Inferior parietal cortex (tissue), 1 donor: Measurements from ENCODE around the gene CDK17.

Experiments used
- DNase-seq: peaks from one replicate; pipeline ENCODE4 v3.0.0-alpha.2; 2016; ENCODE audit errors: extremely low spot score

The CDK17 gene

DNA sequence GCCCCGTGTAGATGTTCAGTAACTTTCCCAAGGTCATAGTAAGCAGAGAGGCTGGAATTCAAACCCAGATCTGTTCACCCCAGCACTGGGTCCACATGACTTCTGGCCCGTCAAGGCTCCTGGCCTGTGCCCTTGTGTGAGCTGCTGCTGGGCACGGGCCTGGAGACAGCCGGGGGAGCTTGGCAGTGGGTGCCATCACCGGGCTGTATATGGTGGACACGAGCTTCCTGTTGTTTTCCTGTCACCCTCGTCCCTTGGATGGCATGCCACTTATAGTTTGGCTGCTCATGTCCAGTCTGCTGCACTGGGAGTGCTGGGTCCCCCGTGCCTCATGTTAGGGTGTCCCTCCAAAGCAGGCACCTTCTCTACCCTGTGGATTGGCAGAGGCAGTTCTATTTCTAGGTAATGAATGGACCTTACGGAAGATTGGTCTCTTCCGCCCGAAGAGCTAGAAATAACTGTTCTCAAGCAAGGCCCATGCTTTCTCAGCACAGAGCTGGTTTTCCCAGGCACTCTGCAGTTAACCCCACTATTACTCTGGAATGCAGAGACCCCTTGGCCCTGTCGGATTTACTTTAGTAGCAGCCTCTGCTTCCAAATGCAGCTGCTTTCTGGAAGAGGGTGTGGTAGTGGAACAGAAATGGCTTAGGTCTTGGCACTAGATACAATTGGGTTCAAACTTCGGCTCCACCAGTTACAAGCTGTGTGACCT lies 161.7 kb downstream of the CDK17 start:
- no peak for DNase-seq

DNA sequence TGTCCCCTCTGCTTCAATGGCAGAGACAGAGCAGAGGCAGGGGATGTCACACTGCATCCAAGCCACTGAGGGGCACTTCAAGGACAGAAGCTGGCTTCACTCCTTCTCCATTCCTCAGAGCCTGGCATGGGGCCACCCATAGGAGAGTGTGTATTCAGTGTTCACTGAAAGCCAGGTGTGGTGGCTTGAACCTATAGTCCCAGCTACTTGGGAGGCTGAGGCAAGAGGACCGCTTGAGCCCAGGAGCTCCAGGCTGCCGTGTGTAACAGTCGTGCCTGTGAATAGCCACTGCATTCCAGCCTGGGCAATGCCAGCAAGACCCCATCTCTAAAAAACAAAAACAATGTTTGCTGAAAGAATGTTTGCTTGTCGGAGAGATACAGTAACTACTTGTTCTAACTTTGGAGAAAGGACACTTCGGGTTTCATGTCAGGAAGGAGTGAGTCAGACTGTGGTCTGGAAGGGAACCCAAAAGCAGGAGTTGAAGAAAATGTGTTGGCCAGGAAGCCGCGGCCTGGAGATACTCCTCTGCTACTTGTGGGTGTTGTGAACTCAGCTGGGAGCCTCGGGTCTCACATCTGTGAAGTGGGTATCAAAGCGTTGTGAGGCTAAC lies 162.7 kb downstream of the CDK17 start:
- DNase-seq, result no peak

GRCh38 chr12:96237035-96237434 lies 163.2 kb downstream of the CDK17 start:
- no peak for DNase-seq

DNA sequence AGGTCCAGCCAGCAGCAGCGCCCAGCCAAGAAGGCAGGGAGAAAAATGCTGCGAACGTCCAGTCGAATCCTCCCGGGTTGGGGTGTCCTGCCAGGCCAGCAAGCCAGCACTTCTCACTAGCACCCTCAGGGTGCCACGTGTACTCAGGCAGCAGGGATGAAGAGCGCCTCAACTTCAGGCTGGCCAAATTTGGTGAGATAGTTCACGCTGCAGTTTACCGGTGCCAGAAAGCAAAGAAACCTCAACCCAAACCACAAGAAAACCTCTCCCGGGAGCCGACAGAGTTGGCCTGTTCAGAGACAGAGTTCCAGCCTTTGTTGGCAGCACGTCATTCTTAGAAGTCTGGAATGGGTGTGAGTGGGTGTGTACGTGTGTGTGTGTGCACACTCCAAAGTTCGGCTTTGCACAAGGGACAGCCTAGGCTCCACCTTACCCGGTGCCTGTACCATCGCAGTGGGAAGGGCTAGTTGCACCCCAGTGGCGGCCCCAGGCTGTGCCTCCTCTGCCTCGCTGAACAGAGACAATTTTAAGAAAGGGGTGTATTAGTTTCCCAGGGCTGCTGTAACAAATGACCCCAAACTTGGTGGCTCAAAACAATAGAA lies 163.9 kb downstream of the CDK17 start:
- no peak for DNase-seq

GRCh38 chr12:96235484-96235826 lies 164.8 kb downstream of the CDK17 start:
- no peak for DNase-seq

- no peak for DNase-seq
Observed at GRCh38 chr12:96234591-96235483, 165.4 kb downstream of the CDK17 start.

GRCh38 chr12:96233939-96234461 lies 166.2 kb downstream of the CDK17 start:
- DNase-seq, result peak; percentile 91

DNA sequence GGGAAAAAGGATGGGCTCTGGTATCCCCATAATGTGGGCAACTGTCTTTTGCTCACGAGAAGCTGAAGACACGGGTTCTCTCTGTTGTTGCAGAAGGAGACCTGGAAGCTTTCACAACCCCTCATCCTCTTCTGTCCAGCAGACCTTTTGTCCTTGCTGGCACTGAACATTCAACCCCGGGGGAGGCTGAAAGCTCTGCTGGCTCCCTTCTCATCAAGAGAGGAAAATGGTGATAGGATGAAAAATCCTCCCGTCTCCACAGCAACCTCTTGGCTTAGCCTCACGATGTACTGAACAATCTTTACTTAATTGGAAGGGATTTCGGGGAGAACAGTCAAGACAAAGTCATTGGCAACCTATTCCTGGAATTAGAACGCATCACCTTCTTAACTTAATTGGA lies 167.1 kb downstream of the CDK17 start:
- DNase-seq, result no peak

GRCh38 chr12:96230646-96231045 lies 169.6 kb downstream of the CDK17 start:
- DNase-seq, result no peak

- no peak for DNase-seq
Observed at GRCh38 chr12:96228566-96229248, 171.5 kb downstream of the CDK17 start.
